B cell (primary cell): ENCODE results near the gene RSPRY1.

Experiments
- EZH2 ChIP-seq: IDR thresholded peaks from 2 replicates; pipeline ENCODE4 v1.6.1; 2012; ENCODE audit warnings: borderline replicate concordance, low read depth, mild to moderate bottlenecking, moderate library complexity, low read length; ENCODE audit not compliant: insufficient read depth, poor library complexity, severe bottlenecking
- TF ChIP-seq, protein P1 (sequence below): fragments of 200-600 bp; IDR thresholded peaks from one replicate; pipeline ENCODE4 v1.8.0; 2022; ENCODE audit warnings: antibody characterized with exemption, mild to moderate bottlenecking

DNA sequence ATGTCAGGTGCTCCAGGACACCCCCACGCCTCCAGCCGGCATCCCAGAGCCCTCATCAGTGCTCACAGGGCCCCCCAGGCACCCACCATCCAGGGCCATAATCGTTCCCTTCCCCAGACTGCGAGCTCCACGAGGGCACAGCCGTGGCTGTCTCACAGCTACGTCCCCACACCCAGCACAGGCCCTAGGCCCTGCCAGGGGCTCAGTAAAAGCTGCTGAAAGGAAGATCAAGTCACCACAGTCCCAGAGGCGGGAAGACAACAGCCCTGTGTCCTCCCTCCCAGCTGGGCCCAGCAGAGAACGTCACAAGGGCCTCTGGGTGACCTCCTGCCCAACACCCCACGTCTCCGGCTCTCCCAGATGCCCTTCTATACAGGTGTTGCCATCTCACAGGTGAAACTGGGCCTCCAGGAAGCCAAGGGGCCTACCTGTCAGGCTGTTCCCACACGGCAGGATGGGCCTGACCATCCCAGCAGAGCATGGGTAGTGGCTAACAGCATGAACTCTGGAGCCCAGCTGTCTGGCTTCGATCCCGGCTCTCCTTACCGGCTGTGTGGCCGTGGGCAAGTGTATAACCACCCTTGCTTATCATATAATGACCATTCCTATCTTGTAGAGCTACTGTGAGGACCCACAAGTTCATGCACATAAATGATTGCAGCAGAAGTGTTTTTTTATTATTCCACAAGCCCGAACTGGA is 76.9 kb downstream of the RSPRY1 start:
- TF ChIP-seq, protein P1, sequence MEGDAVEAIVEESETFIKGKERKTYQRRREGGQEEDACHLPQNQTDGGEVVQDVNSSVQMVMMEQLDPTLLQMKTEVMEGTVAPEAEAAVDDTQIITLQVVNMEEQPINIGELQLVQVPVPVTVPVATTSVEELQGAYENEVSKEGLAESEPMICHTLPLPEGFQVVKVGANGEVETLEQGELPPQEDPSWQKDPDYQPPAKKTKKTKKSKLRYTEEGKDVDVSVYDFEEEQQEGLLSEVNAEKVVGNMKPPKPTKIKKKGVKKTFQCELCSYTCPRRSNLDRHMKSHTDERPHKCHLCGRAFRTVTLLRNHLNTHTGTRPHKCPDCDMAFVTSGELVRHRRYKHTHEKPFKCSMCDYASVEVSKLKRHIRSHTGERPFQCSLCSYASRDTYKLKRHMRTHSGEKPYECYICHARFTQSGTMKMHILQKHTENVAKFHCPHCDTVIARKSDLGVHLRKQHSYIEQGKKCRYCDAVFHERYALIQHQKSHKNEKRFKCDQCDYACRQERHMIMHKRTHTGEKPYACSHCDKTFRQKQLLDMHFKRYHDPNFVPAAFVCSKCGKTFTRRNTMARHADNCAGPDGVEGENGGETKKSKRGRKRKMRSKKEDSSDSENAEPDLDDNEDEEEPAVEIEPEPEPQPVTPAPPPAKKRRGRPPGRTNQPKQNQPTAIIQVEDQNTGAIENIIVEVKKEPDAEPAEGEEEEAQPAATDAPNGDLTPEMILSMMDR: no peak
- no peak for TF ChIP-seq EZH2
